Stimulated activated CD4-positive, alpha-beta T cell treated with anti-CD3 and anti-CD28 coated beads, Interleukin-4, amount 100 ng/mL, for 24 hours (primary cell): Measurements from ENCODE around the gene SULT2B1.
"Not testable (repeated sequence)": the region's sequence is repeated elsewhere in the genome, so short reads cannot be mapped to it uniquely, and the experiment has no call there.

Experiments
- DNase-seq: peaks from one replicate; pipeline ENCODE4 v3.0.0-alpha.2; 2020

Gene SULT2B1

DNA sequence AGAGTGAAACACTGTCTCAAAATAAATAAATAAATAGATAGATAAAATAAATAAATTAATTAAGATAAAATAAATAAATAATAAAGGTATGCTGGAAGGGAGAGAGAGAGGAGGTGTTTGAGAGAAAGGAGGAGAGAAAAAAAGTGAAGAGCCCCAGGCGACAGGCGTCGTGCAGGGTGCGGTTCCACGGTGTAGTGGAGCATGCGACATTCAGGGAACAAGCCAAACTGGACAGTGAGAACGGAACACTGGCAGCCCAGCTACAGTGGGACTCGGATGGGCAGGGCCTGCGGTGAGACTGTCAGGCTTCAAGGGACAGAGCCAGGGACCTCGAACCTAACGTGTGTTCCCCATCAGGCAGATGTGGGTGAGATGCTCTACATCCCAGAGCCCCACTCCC is 9.4 kb downstream of the SULT2B1 start:
- no peak for DNase-seq

GRCh38 chr19:48565090-48565489 is 13.1 kb downstream of the SULT2B1 start:
- DNase-seq: no peak

DNA sequence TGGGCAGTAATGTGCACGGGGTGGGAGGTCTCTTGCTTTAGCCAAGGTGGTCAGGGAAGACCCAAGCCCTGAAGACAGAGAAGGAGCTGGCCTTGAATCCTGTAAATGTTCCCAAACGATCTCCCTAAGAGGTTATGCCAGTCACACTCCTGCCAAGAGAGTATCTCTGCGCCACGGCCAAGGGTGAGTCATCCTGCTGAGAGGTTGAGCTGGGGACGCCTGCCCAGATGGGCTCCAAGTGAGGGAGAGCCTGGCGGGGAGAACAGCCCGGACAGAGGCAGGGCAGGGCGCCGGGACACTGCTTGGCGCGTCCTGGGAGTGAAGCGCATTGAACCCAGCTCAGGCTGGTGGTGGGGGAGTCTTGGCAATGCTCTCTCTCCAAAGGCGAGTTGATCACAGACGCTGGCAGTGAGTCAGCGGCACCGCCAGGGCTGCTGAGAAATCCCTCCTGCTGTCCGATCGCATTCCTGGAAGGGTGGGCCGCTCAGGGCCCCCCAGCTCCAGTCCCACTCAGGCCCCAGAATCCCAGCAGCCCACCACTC is 16.4 kb downstream of the SULT2B1 start:
- DNase-seq: no peak

DNA sequence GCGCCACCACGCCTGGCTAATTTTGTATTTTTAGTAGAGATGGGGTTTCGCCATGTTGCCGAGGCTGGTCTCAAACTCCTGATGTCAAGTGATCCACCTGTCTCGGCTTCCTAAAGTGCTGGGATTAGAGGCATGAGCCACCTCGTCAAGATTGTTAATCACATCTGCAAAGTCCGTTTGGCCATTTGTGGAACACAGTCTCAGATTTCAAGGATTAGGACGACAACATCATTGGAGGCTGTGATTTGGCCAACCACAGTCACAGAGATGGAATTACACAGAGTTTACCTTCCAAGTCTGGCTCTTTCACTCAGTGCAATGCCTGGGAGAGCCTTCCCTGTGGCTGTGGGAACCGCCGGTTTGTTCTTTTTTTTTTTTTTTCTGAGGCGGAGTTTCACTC is 17.8 kb downstream of the SULT2B1 start:
- no peak for DNase-seq

DNA sequence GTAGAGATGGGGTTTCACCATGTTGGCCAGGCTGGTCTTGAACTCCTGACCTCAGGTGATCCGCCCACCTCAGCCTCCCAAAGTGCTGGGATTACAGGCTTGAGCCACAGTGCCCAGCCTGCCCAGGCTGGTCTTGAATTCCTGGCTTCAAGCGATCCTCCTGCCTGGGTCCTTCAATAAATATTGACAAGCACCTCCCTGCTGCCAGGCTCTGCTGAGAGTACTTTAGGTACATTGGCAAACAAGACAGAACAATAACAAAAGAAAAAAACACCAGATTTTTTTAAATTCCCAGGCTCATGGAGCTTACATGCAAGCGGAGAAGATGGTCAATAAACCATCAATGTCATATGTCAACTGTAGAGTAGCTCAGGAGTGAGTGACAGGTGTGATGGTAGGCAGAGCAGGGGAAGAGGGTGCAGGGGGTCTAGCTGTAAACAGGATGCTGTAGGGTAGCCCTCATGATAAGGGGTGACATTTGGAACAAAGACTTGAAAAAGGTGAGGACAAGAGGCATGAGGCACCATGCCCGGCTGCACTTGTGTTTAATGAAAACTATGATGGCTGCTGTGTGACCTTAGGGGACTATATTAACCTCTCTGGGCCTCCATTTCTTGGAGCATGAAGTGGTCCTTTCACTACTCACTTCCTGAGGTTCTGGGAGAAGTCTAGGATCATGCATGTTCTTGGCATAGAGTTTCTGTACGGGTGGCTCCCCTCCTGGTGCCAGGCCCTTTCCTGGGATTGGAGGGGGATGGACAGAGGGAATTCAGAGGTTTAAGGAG is 19.6 kb downstream of the SULT2B1 start:
- no peak for DNase-seq

GRCh38 chr19:48573163-48573505 is 21.2 kb downstream of the SULT2B1 start:
- no peak for DNase-seq

DNA sequence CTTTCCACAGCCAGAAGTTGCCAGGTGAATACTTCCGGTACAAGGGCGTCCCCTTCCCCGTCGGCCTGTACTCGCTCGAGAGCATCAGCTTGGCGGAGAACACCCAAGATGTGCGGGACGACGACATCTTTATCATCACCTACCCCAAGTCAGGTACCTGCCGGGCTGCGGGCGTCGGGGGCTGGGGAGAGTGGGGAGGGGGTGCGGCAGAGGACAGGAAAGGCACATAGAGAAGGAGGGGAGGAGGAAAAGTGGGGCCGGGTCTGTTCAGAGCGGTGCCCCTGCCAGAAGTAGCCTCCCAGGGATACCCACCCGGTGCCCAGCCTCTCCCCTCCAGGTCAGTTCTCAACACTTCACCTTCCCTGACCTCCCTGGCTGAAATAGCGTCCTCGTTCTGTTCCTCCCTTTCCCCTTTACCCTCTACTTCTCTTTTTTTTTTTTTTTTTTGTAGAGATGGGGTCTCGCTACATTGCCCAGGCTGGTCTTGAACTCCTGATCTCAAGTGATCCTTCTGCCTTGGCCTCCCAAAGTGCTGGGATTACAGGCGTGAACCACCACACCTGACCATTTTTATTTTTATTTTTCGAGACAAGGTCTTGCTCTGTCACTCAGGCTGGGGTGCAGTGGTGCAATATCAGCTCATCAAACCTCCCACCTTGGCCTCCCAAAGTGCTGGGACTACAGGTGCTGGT is 24.1 kb downstream of the SULT2B1 start:
- no peak for DNase-seq

DNA sequence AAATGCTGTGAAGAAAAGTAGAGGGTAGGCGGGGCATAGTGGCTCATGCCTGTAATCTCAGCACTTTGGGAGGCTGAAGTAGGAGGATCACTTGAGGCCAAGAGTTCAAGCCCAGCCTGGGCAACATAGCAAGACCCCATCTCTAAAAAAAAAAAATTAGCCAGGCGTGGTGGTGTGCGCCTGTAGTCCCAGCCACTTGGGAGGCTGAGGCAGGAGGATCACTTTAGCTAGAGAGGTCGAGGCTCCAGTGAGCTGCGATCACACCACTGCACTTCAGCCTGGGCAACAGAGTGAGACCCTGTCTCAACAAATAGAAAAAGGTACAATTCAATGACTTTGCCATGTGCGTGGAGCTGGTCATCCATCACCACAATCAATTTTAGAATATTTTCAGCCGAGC is 25.9 kb downstream of the SULT2B1 start:
- not testable (repeated sequence) for DNase-seq

DNA sequence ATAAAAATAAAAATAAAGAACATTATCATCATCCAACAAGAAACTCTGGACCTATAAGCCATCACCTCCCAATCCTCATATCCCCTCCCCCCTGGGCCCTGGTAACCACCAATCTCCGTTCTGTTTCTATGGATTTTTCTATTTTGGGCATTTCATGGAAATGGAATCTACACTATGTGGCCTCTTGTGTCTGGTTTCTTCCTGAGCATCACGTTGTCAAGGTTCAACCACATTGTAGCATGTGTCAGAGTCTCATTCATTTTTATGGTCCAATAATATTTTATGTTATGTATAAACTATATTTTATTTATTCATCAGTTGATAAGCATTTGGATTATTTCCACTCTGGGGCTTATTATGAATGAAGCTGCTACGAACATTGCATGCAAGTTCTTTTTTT is 26.9 kb downstream of the SULT2B1 start:
- DNase-seq: no peak

DNA sequence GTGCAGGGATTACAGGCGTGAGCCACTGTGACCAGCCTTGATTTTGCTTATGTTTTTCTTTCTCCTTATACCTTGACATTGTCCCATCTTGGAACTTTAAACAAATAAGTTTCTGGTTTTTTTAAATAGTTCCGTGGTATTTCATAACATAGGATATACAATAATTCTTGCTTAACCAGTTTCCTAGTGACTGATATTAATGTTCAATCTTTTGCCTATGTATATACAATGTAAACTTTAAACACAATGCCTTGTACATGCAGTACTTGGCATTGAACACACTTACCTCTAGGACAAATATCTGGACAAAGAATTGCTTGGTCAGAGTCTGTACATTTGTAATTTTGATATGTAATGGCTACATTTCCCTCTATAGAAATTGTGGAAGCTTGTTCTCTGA is 30.2 kb downstream of the SULT2B1 start:
- no peak for DNase-seq

DNA sequence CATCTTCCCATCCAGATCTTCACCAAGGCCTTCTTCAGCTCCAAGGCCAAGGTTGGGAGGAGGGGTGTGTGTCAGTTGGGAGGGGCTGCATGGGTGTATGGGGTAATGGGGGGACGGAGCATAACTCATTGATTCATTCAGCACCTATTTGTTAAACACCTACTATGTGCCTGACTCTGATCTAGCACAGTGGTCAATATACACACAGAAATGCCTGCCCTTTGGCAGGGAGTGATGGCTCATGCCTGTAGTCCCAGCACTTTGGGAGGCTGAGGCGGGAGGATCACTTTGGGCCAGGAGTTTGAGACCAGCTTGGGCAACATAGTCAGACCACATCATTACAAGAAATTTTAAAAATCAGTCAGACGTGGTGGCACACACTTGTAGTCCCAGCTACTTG is 35.4 kb downstream of the SULT2B1 start:
- no peak for DNase-seq

DNA sequence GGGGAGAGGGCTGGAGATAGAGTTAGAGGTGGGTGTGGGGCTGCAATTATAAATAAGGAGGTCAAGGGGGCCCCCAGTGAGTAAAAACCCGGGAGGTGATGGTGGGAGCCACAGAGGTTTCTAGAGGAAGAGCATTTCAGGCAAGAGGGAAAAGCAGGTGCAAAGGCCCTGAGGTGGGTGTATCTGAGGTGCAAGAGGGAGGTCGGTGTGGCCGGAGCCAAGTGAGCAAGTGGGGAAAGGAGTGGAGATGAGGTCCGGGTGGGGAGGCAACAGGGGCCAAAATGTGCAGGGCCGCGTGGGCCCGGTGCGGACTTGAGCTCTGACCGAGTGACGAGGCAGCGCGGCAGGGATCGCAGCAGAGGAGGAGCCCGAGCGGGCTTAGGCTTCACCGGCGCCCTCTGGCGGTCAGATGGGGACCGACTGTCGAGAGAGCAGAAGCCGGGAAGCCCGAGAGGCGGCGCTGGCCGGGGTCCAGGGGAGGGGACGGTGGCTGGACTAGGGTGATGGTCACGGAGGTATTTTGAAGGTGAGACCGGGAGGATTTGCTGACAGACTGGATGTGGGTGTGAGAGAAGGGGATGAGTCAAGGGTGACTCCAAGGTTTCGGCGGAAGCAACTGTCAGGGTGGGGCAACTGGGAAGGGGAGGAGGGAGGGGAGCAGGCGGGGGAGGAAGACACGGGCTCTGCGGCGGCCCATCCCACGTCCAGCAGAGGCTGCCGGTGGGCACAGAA is 36.9 kb downstream of the SULT2B1 start:
- peak; percentile 87 for DNase-seq

DNA sequence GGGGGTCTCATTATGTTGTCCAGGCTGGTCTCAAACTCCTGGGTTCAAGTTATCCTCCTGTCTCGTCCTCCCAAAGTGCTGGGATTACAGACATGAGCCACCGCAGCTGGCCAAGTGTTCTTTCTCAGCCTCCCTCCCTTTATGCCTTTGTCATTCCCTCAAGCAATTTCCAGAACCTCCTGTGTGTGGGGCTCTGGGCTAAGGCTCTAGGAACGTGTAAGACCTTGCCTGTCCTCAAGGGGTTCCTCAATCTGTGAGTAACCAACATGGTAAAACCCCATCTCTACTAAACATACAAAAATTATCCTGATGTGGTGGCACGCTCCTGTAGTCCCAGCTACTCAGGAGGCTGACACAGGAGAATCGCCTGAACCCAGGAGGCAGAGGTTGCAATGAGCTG is 39.0 kb downstream of the SULT2B1 start:
- no peak for DNase-seq

- no peak for DNase-seq
Observed at GRCh38 chr19:48595171-48595570, 43.2 kb downstream of the SULT2B1 start.

GRCh38 chr19:48595833-48596232 is 43.9 kb downstream of the SULT2B1 start:
- DNase-seq: no peak

DNA sequence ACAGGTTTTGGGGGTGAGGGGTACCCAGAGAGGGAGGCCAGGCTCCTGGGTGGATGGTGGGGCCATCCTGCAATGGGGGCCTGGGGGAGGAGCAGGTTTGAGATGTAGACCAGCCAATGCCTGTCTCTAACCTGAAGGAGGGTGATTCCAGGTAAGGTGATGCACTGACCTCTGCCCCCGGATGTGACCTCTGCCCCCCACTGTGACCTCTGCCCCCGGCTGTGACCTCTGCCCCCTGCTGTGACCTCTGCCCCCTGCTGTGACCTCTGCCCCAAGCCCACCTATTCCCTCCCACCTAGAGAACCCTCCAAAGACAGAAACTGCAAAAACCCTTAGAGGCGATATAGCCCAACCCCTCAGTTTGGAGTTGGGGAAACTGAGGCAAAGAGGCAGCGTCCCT is 44.3 kb downstream of the SULT2B1 start:
- DNase-seq: no peak

- DNase-seq: peak; percentile 51
Observed at GRCh38 chr19:48596679-48597465, 44.9 kb downstream of the SULT2B1 start.

DNA sequence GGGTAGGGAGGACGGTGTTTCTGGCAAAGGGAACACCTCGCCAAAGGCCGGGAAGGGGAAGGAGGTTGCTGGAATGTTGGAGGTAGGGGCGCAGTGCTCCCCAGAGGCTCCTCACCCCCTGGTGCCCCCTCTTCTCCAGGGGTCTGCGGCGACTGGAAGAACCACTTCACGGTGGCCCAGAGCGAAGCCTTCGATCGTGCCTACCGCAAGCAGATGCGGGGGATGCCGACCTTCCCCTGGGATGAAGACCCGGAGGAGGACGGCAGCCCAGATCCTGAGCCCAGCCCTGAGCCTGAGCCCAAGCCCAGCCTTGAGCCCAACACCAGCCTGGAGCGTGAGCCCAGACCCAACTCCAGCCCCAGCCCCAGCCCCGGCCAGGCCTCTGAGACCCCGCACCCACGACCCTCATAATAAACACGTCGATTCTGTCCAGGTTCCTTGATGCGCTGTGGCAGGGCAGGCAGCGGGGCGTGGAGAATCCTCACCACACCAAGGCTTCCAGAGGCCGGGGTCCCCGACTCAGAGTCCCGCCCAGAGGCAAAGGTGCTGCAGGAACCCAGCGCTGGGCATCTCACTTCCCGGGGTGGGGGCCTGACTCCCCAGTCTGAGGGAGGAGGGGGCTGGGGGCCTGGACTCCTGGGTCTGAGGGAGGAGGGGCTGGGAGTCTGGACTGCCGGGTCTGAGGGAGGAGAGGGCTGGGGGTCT is 47.2 kb downstream of the SULT2B1 start:
- no peak for DNase-seq

GRCh38 chr19:48600679-48601417 is 48.9 kb downstream of the SULT2B1 start:
- no peak for DNase-seq

DNA sequence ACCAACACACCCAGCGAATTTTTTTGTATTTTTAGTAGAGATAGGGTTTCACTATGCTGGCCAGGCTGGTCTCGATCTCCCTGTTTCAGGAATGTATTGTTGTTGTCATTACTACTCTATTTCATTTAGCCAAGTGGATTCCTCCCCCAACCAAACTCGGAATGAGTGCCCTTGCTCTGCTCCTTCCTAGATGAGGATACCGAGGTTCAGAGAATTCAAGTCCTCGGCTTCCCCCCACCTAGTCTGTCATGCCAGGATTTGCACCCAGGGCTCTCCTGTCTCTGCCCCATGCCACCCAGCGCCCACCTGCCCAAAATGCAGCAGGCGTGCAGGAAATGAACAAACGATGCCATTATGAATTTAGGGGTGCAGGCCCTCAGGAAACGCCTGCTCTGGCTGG is 51.0 kb downstream of the SULT2B1 start:
- DNase-seq: no peak

DNA sequence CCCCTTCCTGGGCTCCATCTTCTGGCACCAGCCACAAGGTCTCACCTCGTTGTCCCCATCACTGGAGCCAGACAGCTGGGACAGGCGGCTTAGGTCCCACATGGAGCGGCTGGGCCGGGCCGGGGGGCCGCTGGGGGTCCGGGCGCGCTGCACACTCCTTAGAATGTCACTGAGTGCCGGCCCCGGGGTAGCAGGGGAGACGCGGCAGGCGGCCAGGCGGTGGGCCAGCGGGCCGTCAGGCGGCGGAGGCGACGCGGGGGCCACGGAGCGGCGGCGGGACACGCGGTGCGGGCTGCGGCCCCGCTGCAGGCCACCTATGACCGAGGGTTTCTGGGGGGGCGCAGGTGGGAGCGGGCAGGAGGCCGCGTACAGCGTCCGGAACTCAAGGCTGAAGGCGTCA is 51.5 kb downstream of the SULT2B1 start:
- DNase-seq: no peak

GRCh38 chr19:48603850-48604249 is 51.9 kb downstream of the SULT2B1 start:
- DNase-seq: no peak
